AML-193 (cell line): ENCODE data around the gene SHH.

ENCODE experiments used
- DNase-seq, 2 experiments: peaks; one replicate each; lab custom pipeline; 2025; lab: John Stamatoyannopoulos, UW

SHH gene

DNA sequence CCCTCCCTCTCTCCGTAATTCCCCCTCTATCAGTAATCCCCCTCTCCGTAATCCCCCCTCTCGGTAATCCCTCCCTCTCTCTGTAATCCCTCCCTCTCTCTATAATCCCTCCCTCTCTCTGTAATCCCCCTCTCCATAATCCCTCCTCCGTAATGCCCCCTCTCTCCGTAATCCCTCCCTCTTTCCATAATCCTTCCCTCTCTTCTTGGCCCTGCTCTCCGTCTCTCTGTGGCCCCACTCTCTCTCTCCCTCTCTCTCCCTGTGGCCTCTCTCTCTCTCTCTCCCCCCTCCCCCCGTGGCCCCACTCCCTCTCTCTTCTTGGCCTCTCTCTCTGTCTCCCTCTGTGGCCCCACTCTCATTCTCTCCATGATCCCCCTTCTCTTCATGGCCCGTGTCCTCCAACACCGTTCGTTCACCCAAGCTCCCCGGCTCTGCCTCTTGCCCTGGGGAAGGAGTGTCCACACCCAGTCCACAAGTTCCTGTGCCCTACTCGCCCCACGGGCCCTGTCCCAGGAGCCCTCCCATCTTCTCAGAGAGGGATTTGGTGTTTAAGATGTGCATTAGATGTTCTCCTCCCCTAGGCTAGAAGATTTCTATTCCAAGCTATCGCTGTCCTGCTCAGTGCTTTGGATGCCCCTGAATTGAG is 19.8 kb downstream of the SHH start:
- DNase-seq = no peak

DNA sequence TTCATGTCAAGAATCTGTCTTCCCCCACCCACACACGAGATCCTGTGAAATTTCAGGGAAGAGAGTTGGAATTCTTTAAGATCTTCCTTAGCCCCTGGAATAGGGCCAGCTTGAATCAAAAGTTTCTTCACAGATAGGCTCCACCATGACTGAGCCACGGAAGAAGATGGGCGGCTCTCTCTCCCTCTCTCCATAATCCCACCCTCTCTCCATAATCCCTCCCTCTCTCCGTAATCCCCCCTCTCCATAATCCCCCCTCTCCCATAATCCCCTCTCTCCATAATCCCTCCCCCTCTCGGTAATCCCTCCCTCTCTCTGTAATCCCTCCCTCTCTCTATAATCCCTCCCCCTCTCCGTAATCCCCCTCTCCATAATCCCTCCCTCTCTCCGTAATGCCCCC is 20.4 kb downstream of the SHH start:
- DNase-seq = no peak

DNA sequence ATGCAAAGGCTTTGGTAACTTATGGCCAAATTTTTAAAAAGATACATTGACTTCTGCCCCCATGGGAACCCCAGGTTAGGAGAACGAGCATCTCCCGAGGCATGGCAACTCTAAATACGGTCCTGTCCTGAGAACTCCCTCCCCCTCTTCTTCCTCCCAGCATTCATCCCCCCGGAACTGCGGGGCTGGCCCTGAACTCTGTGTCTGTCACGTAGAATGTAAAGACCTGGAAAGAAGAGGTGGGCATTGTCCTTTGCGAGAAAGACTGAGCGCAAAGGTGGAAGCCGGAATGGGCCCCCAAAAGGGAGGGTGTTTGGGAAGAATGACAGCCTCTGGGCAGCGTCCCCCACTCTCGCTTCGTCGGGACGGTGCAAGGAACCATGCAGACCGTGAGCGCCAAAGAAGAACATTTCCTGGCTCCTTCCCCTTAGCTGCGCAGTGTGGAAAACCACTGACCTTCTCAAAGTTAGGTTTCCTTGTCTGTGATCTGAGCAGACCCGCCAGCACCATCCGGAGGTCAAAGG is 21.0 kb downstream of the SHH start:
- no peak for DNase-seq

DNA sequence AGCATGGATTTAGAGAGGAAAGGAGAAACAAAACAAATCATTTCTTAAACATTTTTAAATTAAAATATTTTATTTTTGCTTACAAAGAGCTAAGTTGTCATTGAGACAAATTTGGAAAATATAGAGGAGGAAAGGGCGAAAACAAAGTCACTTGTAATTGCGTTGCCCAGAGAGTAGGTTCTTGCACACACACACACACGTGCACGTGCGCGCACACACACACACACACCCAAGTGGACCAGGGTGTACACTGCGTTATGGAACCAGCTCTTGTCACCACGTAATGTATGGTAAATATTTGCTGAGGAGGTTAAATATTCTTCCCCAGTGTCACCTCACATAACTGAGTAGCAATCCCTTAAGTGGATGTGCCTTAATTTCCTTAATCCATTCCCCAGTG is 21.6 kb downstream of the SHH start:
- DNase-seq = no peak

DNA sequence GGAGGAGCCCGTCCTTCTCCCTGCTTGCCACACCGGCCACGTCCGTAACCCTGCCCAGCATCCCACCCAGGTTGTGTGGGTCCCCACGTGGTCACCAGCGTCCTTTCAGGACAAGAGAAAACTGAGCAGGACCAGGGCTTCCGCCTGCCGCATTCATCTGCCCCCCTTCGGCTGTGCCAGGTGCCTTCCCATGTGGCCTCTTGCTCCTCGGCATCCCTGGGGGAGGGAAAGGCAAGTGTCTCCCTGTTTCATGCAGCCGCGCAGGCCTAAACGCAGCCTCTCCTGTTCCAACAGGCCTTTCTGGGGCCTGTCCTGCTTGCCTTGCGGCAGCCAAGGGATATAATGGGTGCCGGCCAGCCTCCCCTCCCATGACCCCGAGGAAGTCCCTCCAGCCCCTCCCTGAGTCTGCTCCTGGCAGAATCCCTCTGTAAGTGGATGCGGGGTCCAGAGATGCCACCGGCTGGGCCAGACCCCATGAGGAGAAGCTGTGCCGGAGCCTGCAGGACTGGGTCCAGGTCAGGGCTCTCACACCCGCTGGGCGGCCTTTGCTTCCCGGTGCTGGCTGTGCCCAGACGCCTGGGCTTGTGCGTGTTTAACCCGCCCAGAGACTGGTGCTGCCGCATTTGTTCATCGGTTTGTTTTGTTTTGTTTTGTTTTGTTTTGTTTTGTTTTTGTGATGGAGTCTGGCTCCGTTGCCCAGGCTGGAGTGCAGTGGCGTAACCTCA is 23.1 kb downstream of the SHH start:
- DNase-seq = no peak

DNA sequence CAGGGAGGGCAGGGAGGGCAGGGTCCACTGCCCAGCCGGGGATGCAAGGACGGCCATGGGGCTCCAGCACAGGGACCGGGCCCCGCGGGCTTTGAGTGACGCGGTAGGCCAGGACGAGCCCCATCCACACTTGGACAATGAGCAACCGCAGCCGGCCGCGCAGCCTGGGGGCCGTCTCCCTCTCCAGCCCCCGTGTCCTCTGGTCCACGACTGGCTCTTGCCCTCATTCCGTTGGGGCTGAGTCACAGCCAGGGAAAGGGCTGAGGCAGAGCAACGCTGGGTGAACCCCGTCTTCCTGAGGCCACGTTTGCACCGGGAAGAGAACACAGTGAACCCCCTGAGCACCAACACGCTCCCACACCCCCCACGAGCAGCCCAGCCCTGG is 23.7 kb downstream of the SHH start:
- DNase-seq = no peak

DNA sequence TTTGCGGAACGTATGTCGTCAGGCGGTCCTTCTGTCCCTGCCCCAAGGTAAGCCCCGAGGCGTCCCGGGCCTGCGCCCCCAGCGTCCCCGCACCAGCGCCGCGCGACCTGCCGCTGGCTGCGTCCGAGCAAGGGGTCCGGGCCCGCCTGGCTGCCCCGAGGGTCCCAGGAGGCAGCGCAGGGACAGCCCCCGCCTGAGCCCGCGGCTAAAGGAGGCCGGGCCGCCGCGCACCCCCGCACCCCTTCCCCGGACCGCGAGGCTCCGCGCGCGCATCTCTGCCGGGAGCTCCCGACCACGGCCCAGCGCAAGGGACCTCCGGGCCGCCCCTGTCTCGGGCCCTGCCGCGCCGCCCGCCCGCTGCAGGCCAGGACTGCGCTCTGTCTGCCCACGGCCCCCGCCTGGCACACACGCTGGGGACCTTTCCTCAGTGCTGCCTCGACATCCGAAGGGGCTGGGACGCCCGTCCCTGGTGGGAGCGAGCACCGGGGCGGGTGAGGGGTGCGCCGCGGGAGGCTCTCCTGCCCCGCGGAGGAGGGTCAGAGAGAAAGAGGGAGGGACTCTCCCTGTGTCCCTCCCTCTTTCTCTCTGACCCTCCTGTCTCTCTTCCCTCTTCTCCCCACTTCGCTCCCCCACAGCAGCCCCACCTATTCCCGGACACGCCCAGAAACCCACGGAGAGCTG is 25.0 kb downstream of the SHH start:
- DNase-seq = no peak

DNA sequence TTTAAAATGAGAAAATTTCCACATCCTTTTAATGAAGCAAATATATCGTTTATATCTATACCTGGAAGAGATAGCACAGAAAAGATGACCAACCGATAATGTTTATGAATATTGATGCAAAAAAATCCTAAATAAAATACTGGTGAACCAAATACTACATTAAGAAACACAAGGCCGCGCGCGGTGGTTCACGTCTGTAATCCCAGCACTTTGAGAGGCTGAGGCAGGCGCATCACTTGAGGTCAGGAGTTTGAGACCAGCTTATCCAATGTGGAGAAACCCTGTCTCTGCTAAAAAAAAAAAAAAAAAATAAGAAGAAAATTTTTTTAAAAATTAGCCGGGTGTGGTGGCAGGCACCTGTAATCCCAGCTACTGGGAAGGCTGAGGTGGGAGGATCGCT is 25.8 kb downstream of the SHH start:
- DNase-seq = no peak

DNA sequence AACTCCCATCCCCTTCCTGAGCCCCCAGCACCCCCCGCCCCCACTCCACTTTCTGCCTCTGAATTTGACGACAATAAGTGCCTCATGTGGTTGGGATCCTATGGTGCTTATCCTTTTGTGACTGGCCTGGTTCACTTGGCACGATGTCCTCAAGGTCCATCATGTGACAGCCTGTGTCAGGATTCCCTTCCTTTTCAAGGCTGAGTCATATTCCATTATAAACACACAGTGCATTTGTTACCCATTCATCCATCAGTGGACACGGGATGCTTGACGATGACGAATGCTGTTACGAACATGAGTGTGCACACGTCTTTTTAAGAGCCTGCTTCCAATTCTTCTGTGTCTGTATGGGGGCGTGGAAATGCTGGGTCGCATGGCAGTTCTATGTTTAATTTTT is 26.7 kb downstream of the SHH start:
- DNase-seq = no peak

DNA sequence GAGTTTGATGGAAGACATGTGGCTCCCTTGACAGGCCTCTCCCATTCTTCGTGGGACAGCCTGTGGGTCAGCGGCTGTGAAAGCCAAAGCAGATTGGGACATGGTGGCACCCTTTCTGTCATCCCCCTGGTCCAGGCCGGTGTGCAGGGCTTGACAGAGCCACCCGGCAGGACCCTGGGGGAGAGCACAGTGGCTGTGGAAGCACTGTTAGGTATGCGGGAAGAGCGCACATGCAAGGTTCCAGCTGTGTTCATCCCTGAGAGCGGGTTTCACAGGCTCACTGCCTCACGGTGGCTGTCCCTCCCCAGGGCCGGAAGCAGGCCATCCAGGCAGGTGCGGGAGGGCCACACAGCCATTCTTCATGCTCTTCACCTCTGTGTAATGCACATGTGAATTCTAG is 29.8 kb downstream of the SHH start:
- no peak for DNase-seq

DNA sequence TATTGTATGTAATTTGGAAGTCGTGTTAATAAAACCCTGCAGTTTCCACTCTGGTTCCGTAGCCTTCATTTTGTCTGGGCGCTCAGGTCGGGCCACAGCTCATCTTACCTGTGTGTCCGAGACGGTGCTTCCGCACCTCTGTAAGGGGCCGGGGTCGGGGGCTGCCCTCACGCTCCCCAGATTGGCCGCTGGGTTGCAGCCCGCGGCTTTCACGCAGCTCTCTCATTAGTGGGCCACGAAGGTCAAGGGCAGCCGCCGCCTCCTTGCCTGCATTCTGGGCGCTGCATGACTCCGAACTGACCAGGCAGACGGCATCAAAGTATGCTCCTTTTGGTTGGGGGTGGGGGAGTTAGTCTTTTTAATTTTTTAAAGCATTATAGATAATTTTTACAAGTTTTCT is 30.8 kb downstream of the SHH start:
- no peak for DNase-seq

DNA sequence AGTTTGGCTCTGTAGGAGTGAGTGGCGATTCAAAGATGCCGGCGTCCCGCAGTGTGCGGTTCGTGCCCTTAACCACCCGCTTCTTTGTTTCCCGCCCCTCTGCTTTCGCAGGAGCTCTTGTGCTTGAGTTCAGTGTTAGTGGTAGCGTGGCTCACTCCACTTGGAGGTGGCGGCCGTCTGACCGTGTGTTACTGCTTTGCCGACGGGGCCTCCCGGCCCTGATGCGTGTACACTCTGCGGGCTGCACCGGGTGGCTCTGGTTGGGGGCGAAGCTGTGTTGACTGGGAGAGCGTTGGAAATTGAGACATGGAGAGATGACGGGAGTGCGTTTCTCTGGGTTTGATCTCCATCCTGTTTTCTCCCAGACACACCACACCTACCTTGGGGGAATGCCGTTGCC is 31.4 kb downstream of the SHH start:
- DNase-seq = no peak

DNA sequence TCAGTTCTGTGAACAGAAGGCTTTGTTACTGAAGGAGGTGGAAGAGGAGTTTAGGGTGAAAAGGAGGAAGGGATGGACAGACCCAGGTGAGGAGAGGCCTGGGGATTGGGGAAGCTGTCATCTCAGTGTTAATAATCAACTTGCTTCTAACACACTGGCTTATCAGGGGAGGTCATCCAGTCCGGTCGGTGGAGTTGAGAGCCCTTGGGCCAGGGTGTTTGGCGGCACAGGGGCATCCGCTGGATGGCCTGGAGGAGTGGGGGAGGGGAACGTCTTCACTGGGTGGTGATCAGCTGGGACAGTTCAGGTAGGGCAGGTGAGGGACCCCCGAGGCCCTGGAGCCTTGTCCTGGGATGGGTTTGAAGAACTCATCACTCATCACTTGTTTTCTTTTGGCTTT is 33.9 kb downstream of the SHH start:
- no peak for DNase-seq

DNA sequence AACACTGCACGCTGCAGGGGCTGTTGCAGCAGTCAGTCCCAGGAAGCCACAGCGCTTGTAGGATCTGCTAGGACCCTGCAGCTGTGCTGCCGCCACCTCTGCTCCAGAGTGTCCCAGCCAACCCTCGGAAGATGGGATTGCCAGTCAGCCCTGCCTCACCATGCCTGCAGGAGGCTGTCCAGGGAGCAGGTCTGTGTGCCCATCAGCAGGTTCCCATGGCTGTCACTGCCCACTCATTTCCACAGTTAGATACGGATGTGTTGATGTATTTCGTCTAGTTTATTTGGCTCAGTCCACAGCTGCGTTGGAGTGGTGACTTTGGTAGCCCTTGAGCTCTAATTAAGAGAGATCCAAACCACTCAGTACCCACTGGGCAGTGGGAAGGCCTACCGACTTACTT is 35.7 kb downstream of the SHH start:
- no peak for DNase-seq

DNA sequence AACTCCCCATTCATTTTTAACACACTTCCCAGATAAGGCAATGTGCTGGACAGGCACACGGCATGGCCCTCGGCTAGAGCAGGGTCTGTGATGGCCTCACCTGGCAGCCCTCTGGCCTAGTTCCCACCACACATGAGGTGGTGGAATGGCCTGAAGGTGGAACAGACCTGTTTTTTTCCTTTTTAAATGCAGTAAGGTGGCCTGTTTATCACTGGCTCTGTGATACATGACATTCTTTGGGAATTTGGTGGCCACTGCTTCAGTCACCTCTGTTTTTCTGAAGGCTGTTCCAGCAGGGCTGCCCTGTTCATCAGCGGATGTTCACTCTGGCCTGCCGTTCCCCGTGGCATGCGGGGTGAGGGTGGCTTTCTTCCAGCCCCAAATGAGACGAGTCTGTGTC is 36.6 kb downstream of the SHH start:
- DNase-seq = no peak

DNA sequence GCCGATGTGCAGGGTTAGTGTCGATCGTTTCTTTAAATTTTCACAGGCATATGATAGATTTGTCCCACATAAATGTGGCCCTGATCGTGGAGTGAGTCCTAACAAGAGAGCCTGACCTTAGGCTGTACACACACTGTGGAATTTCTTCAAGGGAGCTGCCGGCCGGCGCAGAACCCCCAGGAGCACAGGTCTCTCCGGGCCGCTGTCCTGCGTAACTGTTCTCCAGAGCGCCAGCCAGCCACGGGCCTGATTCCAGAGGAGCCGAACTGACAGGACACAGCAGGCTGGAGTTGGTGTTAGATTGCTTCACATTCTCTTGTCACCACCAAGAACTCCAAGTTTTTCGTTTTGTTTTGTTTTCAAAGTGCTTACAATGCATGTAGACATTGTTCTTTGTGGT is 37.3 kb downstream of the SHH start:
- no peak for DNase-seq

DNA sequence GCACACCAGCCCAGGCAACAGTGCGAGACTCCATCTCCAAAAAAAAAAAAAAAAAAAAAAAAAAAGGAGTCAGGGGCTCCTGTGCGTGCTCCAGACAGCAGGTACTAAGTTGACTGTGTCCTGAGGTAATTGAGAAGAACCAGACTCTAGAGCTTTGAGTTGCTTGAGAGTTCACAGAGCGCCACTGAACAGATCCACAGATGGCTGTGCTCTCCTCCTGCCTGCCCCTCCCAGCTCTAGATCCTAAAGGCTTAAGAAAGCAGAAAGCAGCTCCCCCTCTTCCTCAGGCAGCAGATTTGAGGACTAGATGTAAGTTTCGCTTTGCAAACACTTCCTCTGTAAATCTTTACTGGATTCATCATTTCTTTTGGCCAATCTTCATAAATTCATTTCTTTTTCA is 38.7 kb downstream of the SHH start:
- no peak for DNase-seq

DNA sequence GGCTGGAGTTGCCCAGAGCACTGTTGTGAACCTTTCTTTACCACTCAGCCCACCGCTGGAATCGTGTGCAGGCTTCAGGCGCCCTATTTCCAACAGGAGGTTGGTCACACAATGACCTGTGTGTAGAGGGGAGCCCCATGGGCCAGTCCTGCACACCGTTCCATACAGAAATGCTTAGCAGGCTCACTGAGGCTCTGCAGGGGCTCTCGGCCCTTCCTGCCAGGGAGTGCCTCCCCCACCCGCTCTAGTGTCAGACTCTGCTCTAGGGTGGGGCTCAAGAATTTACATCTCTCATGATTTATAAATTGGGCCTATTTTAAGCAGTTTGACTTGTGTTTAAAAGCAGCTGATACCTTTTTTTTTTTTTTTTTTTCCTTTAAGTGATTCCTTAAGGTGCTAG is 42.0 kb downstream of the SHH start:
- DNase-seq = no peak

DNA sequence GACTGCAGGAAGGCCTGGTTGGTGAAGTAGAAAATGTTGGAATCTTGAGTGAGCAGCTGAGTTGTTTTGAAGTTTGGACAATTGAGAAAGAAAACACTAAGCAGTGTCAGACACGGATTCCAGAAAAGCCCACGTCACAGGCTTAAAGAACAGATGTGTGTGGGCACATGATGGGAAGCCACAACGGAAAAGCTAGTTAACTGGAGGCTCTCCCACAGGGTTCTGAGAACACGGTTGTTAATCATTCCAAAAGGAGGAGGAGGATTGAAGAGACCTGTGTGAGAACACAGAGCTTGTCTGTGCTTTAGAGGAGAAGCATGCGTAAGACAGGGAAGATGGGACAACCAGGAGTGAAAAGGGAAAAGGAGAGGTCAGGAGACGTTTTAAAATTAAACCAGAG is 42.6 kb downstream of the SHH start:
- DNase-seq = no peak

DNA sequence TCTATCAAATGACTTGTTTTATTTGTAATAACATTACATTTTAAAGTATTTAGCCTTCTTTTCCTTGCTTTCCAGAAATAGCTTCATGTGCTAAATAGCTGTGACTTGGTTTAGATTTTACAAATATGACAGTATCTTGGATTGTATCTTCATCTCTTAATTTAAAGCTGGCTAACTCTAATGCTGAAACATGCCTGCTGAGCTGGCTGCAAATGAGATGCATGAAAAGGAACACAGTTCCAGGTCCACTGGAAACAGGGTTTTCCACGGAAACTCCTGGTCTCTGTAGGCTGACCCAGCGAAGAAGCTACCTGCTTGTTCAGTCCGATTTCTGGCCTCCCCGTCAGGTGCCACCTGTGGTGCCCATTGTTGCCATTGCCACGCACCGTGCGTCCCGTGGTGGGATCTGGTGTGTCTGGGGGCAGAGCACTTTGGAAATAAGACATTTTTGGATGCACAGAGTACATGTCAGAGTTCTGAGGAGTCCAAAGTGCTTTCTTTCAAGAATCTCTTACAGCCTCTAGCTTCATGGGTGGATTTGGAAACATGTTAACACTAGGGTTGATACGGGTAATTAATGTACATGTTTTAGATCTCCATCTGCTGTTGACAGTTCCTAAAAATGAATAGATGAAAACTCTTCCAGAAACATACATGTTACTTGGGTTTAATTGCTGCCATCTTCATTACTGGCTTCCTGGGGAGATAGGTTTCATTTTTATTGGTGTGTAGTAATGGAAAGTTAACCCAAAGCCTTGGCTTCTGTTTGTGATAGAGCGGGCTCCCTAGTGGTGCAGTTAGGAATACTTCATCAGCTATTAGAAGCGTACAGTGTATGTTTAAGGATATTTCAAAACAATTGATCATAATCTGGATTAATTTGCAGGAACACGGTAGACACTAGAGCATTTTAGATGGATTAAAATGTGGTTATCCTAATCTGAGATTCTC is 45.0 kb downstream of the SHH start:
- DNase-seq = no peak

DNA sequence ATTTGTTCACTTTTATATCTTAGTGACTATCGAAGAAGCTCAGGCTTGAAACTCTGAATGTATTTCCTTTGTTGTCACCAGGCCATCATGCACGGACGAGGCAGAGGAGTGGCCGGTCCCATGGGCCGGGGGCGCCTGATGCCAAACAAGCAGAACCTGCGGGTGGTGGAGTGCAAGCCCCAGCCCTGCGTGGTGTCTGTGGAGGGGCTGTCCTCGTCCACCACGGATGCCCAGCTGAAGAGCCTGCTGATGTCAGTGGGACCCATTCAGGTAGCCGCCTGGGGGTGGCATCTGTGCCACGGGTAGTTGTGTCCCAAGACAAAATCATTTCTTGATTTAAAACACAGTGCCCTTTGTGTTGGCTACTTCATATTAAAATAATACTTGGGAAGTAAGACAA is 45.9 kb downstream of the SHH start:
- DNase-seq = no peak

DNA sequence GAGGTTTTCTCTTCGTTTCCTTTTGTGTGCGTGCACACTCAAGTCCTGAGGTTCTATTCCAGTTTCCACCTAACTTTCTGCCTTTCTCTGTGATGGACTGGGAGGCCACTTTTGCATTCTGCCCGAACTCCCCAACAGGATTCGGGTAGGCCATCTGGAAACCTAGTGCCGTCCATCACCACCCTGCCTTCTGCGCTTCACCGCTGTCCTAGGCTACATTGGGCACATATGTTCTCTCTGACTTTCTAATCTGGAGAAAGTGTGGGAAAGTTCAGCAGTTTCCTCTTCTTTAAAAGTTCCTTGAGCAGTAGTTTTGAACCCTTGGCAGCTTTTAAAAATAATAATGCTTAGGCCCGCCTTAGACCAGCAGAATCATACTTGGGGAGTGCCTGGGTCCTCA is 46.8 kb downstream of the SHH start:
- DNase-seq = no peak
